COLO668 (cell line): ENCODE data around the gene ANKS4B.
"Not testable (repeated sequence)": the region's sequence is repeated elsewhere in the genome, so short reads cannot be mapped to it uniquely, and the experiment has no call there.

Experiments used
- DNase-seq: peaks from one replicate; lab custom pipeline; 2025; ENCODE audit not compliant: unreplicated experiment; lab: John Stamatoyannopoulos, UW

Gene ANKS4B

GRCh38 chr16:21233521-21234150 is at the start of gene ANKS4B:
ANKS4B (plus strand) TSS chr16:21233699; CDS start chr16:21233738, 39 bp downstream.
- peak; percentile 53 for DNase-seq

GRCh38 chr16:21183995-21184394 is 49.5 kb upstream of the ANKS4B start:
- no peak for DNase-seq

GRCh38 chr16:21184834-21185233 is 48.7 kb upstream of the ANKS4B start:
- no peak for DNase-seq

- DNase-seq: no peak
Observed at GRCh38 chr16:21185659-21186325, 47.7 kb upstream of the ANKS4B start.

- no peak for DNase-seq
Observed at GRCh38 chr16:21186326-21186691, 47.2 kb upstream of the ANKS4B start.

GRCh38 chr16:21189311-21189710 is 44.2 kb upstream of the ANKS4B start:
- no peak for DNase-seq

- no peak for DNase-seq
Observed at GRCh38 chr16:21190013-21190412, 43.5 kb upstream of the ANKS4B start.

- no peak for DNase-seq
Observed at GRCh38 chr16:21190599-21190998, 42.9 kb upstream of the ANKS4B start.

GRCh38 chr16:21192991-21193390 is 40.5 kb upstream of the ANKS4B start:
- DNase-seq: no peak

- no peak for DNase-seq
Observed at GRCh38 chr16:21194771-21195301, 38.7 kb upstream of the ANKS4B start.

GRCh38 chr16:21195330-21195729 is 38.2 kb upstream of the ANKS4B start:
- not testable (repeated sequence) for DNase-seq

- no peak for DNase-seq
Observed at GRCh38 chr16:21197112-21197511, 36.4 kb upstream of the ANKS4B start.

- no peak for DNase-seq
Observed at GRCh38 chr16:21197621-21198020, 35.9 kb upstream of the ANKS4B start.

- no peak for DNase-seq
Observed at GRCh38 chr16:21199607-21200218, 33.8 kb upstream of the ANKS4B start.

GRCh38 chr16:21203155-21203797 is 30.2 kb upstream of the ANKS4B start:
- DNase-seq: no peak

GRCh38 chr16:21205303-21205702 is 28.2 kb upstream of the ANKS4B start:
- DNase-seq: no peak

GRCh38 chr16:21206550-21206949 is 26.9 kb upstream of the ANKS4B start:
- no peak for DNase-seq

GRCh38 chr16:21208446-21209230 is 24.9 kb upstream of the ANKS4B start:
- peak; percentile 11 for DNase-seq

GRCh38 chr16:21211486-21211885 is 22.0 kb upstream of the ANKS4B start, which contains the start of gene ZP2:
ZP2 (minus strand) TSS chr16:21211574; CDS start chr16:21211547, 27 bp downstream.
- no peak for DNase-seq

GRCh38 chr16:21214086-21214485 is 19.4 kb upstream of the ANKS4B start:
- DNase-seq: no peak

- no peak for DNase-seq
Observed at GRCh38 chr16:21217121-21217520, 16.4 kb upstream of the ANKS4B start.
